GM12801 (cell line): ENCODE results near the gene SNX2.

ENCODE experiments used
- CTCF ChIP-seq: IDR thresholded peaks from one replicate; pipeline ENCODE4 v1.5.1; 2011; ENCODE audit warnings: control low read depth; ENCODE audit not compliant: insufficient read length; ENCODE audit errors: extremely low read depth

SNX2 gene

GRCh38 chr5:122743261-122743660 is 31.6 kb upstream of the SNX2 start:
- TF ChIP-seq CTCF: no peak

DNA sequence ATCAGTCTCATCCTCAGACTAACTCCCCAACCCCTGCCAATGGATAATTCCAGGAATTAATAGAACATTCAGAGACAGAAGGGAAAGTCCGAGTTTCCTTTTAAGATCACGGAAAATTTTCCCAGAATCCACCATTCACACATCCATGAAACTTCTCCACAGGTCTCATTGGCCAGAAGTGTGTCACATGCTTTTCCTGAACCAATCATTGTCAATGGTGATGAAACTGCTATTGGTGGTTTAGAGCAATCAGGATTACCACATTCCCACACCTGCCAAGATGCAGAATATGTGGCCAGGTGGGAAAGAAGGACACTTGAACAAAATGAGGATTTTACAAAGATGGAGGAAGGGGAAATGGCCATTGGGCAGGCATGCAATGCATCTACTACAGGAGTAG is 29.3 kb upstream of the SNX2 start:
- TF ChIP-seq CTCF: no peak

DNA sequence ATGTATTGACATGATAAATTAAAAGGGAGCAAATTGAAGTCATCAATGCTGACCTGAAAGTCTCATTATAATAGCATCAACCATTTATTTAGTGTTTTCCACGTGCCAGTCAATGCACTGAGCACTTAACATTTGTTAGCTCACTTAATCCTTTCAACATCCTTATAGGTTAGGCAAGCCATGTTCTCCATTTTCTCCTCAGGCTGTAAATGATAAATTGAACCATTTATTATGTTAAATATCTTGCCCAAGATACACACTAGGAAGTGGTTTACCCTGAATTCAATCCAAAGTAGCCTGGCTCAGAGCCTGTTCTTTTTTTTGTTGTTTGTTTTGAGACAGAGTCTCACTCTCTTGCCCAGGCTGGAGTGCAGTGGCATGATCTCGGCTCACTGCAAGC is 25.0 kb upstream of the SNX2 start:
- no peak for TF ChIP-seq CTCF

GRCh38 chr5:122751293-122751782 is 23.5 kb upstream of the SNX2 start:
- no peak for TF ChIP-seq CTCF

DNA sequence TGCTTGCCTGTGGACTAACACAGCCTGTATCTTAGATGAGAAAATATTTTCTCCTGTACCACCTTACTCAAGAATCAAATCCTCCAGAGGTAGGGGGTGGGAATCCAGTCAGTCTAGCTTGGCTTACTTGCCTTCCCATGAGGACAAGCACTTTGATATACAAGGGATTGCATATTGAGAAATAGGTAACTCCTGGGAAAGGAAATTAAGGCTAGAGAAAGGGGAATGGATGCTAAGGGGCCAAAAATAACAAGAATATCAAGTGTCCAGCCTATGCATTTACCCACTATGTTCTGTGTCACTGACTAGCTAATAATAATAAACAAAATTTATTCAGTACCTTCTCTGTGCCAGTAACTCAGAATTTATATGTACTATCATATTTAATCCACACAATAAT is 21.4 kb upstream of the SNX2 start:
- no peak for TF ChIP-seq CTCF

DNA sequence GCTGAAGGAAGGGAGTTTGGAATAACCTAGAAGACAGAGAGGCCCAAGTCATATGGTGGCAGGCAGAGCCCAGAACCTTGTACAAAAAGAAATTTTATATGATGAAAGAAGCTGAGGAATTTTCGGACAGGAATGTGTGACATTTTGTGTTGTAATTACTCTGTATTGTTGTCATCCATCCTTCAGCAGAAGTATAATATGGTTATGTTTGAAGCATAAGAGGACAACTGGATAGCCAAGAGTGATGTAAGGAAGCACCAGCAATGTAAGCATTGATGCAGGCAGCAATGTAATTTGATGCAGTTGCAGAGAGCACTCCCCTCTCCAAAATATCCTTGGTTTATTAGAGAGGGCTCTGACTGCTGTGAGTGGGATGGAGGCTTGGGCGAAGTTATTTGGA is 19.1 kb upstream of the SNX2 start:
- no peak for TF ChIP-seq CTCF

DNA sequence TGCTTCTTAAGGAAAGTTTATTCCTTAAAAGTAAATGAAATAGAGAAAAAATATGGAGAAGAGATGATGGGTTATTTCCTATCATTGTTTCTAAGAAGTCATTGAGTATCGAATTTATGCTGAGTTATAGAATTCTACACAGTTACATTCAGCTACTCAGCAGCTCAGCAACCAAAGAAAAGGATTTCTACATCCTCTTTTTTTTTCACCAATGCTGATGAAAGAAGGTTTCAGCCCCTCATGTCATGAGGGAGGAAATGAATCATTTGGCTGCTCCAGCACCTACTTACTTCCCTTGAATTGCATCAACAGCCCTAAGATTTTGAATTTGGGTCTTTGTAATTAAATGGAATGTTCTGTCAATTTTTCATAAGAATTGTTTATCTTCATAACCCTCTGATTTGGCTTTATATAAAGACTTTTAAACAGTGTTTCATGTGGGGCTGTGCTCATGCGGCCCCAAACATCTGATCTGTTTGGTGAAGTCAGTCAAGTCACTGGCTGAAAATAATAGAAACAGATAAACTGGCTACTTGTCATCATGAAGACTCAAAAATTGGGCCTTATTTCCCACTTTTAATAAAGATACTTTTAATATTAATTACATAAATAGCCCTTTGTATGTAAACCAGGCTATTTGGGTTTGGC is 18.5 kb upstream of the SNX2 start:
- no peak for TF ChIP-seq CTCF
